Panc1 (cell line): ENCODE data around the gene KCNMA1. TPM values are rescaled to one million over a fixed set of nuclear protein-coding genes. Genes with fewer than 3 reads are reported as not detected.
A peak's percentile ranks its signal among the peaks of the same experiment; 100 is the strongest.

Experiments used
- ATAC-seq: fragments of 200-7000 bp; cut with Tn5 transposase; 2 replicates; pipeline ENCODE4 v1.9.1; 2020; ENCODE audit warnings: mild to moderate bottlenecking, moderate library complexity
- BruUV-seq: library from RNA; stranded (reverse); fragments of 400-500 nt; replicated peaks from 2 replicates; lab custom pipeline; 2021; lab: Mats Ljungman, UMichigan
- CTCF ChIA-PET: fragments of 300-600 bp; sonication (Branson Sonifier 250); formaldehyde crosslinking; loops from one replicate; lab custom pipeline; 2022; ENCODE audit warnings: antibody characterized with exemption; lab: Charles Lee
- POLR2A ChIA-PET: fragments of 300-600 bp; sonication (Branson Sonifier 250); formaldehyde crosslinking; loops from one replicate; lab custom pipeline; 2022; ENCODE audit warnings: antibody characterized with exemption; lab: Charles Lee
- DNase-seq: peaks from one replicate; pipeline ENCODE4 v3.0.0-alpha.2; 2010; ENCODE audit warnings: low read depth, low spot score
- H3K27ac ChIP-seq: 2 replicates; pipeline ENCODE4 v1.5.1; 2011; ENCODE audit warnings: mild to moderate bottlenecking, low read length, inconsistent platforms
- H3K27me3 ChIP-seq: fragments of 200-500 bp; sonication (Bioruptor generic); 2 replicates; pipeline ENCODE4 v1.6.0; 2014; ENCODE audit warnings: low read length, inconsistent platforms; ENCODE audit not compliant: control insufficient read depth, insufficient read depth
- H3K36me3 ChIP-seq: fragments of 200-500 bp; sonication (Bioruptor generic); 2 replicates; pipeline ENCODE4 v1.5.1; 2014; ENCODE audit warnings: inconsistent platforms, mild to moderate bottlenecking, low read length, moderate library complexity; ENCODE audit not compliant: control insufficient read depth, insufficient read depth
- H3K4me1 ChIP-seq: 2 replicates; pipeline ENCODE4 v1.5.1; 2011; ENCODE audit warnings: inconsistent platforms, mild to moderate bottlenecking, low read length, moderate library complexity; ENCODE audit not compliant: control insufficient read depth, insufficient read depth
- H3K4me3 ChIP-seq, 2 experiments: 2 replicates each; pipeline ENCODE4 v1.5.1; 2011 to 2012; ENCODE audit warnings: low read depth in 2 of 2, low read length in 2 of 2, mild to moderate bottlenecking in 2 of 2, inconsistent platforms in 1 of 2, moderate library complexity in 1 of 2
- H3K9me3 ChIP-seq: fragments of 200-500 bp; sonication (Bioruptor generic); 2 replicates; pipeline ENCODE4 v1.5.1; 2014; ENCODE audit warnings: low read depth, mild to moderate bottlenecking, inconsistent platforms, low read length, moderate library complexity; ENCODE audit not compliant: control insufficient read depth, insufficient read depth
- POLR2AphosphoS5 ChIP-seq: IDR thresholded peaks from 2 replicates; pipeline ENCODE4 v1.6.1; 2012; ENCODE audit warnings: mild to moderate bottlenecking, low read depth, low read length, moderate library complexity
- SIN3A ChIP-seq: IDR thresholded peaks from 2 replicates; pipeline ENCODE4 v1.6.1; 2012; ENCODE audit warnings: low read depth, mild to moderate bottlenecking, low read length, moderate library complexity, borderline replicate concordance; ENCODE audit not compliant: insufficient read depth
- TCF7L2 ChIP-seq: IDR thresholded peaks from 2 replicates; pipeline ENCODE4 v1.6.1; 2011; ENCODE audit warnings: mild to moderate bottlenecking, low read depth, low read length, inconsistent platforms
- in situ Hi-C: cut with HindIII; loops from 2 replicates; pipeline ENCODE4 v1.10.0; 2016; ENCODE audit warnings: low sequenced_read_pairs, low pct_unique_long_range_greater_than_20kb
- intact Hi-C: fragments of 100-400 bp; cut with micrococcal nuclease; formaldehyde crosslinking; loops from one replicate; pipeline ENCODE4 v1.10.0; 2022; ENCODE audit not compliant: unreplicated experiment
- total RNA-seq: library from RNA; stranded (reverse); gene quantifications from one replicate; pipeline ENCODE4 v1.2.1, GENCODE V29; 2021; ENCODE audit not compliant: unreplicated experiment
- TF ChIP-seq, protein P1 (sequence below), 2 experiments: IDR thresholded peaks; 2 replicates each; pipeline ENCODE4 v1.6.1; 2011 to 2012; ENCODE audit warnings: low read depth in 2 of 2, control low read depth in 1 of 2, low read length in 1 of 2, mild to moderate bottlenecking in 1 of 2, moderate library complexity in 1 of 2; ENCODE audit not compliant: insufficient read depth in 1 of 2
- TF ChIP-seq, protein P2 (sequence below): fragments of 450-650 bp; IDR thresholded peaks from 2 replicates; pipeline ENCODE4 v1.5.1; 2017; ENCODE audit warnings: mild to moderate bottlenecking

Gene KCNMA1
- total RNA-seq, 1 experiment from 2014 or later, result 91.9 TPM

DNA sequence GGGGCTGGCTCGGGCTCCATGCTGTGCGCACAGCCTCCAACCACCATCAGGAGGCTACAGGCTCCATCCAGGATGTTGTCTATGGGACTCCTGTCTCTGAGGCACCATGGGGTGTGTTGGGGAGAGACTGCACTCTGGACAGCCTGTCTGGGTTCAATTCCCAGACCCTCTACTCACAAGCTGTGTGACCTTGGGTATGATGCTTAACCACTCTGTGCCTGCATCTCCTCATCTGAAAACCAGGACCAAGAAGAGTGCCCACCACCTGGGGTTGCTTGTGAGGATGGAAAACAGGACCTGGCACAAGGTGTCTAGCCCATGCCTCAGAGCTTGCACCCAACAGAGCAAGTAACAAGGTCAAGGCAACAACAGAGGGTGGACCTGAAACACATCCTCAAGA lies 109.8 kb downstream of the KCNMA1 start:
- intact Hi-C loops, result no loop called here
- in situ Hi-C loops, result no loop called here

DNA sequence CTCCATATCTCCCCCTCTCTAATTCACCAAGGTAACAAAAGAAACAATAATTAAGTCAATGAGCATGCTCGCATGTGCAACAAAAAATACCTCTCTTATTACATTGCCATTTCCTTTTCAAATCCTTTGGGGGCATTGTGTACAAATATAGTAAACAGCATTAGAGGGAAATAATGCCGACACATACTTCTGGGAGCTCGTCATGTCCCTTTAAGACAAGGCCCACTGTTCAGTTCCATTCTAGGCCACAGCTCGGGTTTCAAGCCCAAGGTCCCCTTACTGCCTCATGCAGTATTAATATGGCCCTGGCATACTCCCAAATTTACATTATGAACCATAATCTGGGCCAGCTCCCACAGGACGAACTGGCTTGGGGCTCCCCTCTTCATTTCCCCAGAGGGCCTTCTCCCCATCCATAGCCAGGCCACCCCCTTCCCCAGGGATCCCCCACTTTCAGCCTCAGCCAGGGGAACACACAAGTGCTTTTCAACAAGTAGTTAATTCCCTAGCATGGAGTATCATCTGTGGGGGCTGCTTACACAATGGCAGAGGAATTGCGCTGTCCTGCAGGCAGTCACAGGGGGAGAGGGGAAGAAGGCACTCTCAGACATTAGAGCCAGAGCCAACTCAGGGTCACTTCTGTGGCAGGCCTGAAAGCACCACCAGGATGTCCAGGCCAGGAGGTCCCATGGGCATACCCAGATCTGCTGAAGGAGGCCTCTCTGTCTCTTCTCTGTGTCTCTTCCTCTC lies 110.6 kb downstream of the KCNMA1 start:
- ChIA-PET POLR2A (interaction anchor here (0.5 kb wide), 1 partner anchor 24 kb away, joined by 3 read pairs; no protein-coding TSS in a partner anchor), CTCF (no interaction called here)
- in situ Hi-C loops, result no loop called here
- no peak for ATAC-seq
- intact Hi-C loops, result no loop called here
- TF ChIP-seq POLR2AphosphoS5, result no peak
- H3K36me3 ChIP-seq, result no peaks in the 10 kb centered on the region
- H3K27ac ChIP-seq, result peak overlapping the region; percentile 7
- no TSS peak for BruUV-seq
- H3K4me1 ChIP-seq, result peaks cover 73% of the 10 kb centered on the region
- no peaks in the 10 kb centered on the region for H3K27me3 ChIP-seq
- no peak for DNase-seq
- H3K9me3 ChIP-seq, result no peaks in the 10 kb centered on the region
- H3K4me3 ChIP-seq, result no peak overlapping the region

More for the DNA sequence above, 109.8 kb downstream of the KCNMA1 start:
- Histone ChIP-seq H3K27ac (peak overlapping the region; percentile 20; the same call in 1 of the 2 replicates), H3K4me1 (peaks cover 74% of the 10 kb centered on the region), H3K4me3 (no peak overlapping the region), H3K27me3 (no peaks in the 10 kb centered on the region), H3K9me3 (no peaks in the 10 kb centered on the region), H3K36me3 (no peaks in the 10 kb centered on the region)
- ChIA-PET POLR2A (no interaction called here), CTCF (interaction anchor here (0.6 kb wide), 1 partner anchor 37 kb away, joined by 6 read pairs; no protein-coding TSS in a partner anchor)
- DNase-seq, result no peak
- no peak for ATAC-seq
- no TSS peak for BruUV-seq
- TF ChIP-seq TCF7L2, result no peak
- TF ChIP-seq, protein P1, sequence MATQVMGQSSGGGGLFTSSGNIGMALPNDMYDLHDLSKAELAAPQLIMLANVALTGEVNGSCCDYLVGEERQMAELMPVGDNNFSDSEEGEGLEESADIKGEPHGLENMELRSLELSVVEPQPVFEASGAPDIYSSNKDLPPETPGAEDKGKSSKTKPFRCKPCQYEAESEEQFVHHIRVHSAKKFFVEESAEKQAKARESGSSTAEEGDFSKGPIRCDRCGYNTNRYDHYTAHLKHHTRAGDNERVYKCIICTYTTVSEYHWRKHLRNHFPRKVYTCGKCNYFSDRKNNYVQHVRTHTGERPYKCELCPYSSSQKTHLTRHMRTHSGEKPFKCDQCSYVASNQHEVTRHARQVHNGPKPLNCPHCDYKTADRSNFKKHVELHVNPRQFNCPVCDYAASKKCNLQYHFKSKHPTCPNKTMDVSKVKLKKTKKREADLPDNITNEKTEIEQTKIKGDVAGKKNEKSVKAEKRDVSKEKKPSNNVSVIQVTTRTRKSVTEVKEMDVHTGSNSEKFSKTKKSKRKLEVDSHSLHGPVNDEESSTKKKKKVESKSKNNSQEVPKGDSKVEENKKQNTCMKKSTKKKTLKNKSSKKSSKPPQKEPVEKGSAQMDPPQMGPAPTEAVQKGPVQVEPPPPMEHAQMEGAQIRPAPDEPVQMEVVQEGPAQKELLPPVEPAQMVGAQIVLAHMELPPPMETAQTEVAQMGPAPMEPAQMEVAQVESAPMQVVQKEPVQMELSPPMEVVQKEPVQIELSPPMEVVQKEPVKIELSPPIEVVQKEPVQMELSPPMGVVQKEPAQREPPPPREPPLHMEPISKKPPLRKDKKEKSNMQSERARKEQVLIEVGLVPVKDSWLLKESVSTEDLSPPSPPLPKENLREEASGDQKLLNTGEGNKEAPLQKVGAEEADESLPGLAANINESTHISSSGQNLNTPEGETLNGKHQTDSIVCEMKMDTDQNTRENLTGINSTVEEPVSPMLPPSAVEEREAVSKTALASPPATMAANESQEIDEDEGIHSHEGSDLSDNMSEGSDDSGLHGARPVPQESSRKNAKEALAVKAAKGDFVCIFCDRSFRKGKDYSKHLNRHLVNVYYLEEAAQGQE (IDR thresholded peaks at IDR 0.05; ENCODE audit: insufficient read depth in 1 of 2, low read depth in 2 of 2, low read length in 1 of 2), result no peak

DNA sequence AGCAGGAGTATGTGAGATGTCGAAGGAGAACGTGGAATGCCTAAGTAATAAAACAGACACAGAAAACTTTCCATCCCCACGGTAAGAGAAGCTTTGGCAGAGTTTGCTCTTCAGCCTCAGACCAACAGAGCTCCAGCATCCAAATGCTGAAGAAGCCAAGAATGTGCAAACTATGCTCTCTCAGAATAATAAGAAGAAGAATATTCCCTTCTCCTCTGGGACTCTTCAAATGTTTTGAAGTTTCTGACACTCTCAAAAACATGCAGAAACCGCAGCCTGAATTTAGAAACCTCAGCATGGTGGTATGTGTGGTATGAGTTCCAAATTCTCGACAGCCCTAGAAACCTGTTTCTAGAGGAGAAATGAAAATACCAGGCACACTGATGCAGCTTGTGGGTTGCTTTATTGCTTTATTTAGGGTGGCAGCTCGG lies 113.3 kb downstream of the KCNMA1 start:
- H3K9me3 ChIP-seq, result no peaks in the 10 kb centered on the region
- H3K27ac ChIP-seq, result peak overlapping the region; percentile 66
- TF ChIP-seq POLR2AphosphoS5 (no peak), SIN3A (no peak), TCF7L2 (no peak)
- TF ChIP-seq, protein P2, sequence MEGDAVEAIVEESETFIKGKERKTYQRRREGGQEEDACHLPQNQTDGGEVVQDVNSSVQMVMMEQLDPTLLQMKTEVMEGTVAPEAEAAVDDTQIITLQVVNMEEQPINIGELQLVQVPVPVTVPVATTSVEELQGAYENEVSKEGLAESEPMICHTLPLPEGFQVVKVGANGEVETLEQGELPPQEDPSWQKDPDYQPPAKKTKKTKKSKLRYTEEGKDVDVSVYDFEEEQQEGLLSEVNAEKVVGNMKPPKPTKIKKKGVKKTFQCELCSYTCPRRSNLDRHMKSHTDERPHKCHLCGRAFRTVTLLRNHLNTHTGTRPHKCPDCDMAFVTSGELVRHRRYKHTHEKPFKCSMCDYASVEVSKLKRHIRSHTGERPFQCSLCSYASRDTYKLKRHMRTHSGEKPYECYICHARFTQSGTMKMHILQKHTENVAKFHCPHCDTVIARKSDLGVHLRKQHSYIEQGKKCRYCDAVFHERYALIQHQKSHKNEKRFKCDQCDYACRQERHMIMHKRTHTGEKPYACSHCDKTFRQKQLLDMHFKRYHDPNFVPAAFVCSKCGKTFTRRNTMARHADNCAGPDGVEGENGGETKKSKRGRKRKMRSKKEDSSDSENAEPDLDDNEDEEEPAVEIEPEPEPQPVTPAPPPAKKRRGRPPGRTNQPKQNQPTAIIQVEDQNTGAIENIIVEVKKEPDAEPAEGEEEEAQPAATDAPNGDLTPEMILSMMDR, result no peak
- TF ChIP-seq, protein P1 (IDR thresholded peaks at IDR 0.05; ENCODE audit: insufficient read depth in 1 of 2, low read depth in 2 of 2, low read length in 1 of 2), result no peak
- ChIA-PET POLR2A (no interaction called here), CTCF (interaction anchor here (0.8 to 0.9 kb wide), 2 partner anchors 9 to 18 kb away, joined by 3 to 9 read pairs; no protein-coding TSS in a partner anchor)
- in situ Hi-C loops (no loop called here), intact Hi-C loops (no loop called here)
- no peaks in the 10 kb centered on the region for H3K27me3 ChIP-seq
- no peaks in the 10 kb centered on the region for H3K36me3 ChIP-seq
- DNase-seq (no peak), ATAC-seq (no peak)
- H3K4me3 ChIP-seq, result no peak overlapping the region
- H3K4me1 ChIP-seq, result peaks cover 47% of the 10 kb centered on the region
- BruUV-seq, result no TSS peak
